ENCODE results near the gene STXBP3. TPM values are rescaled to one million over a fixed set of nuclear protein-coding genes. Genes with fewer than 3 reads are reported as not detected.

Gene STXBP3
- total and polyA plus RNA-seq, 9 donors, result 26.5 to 53.5 (median 40.5) TPM

DNA sequence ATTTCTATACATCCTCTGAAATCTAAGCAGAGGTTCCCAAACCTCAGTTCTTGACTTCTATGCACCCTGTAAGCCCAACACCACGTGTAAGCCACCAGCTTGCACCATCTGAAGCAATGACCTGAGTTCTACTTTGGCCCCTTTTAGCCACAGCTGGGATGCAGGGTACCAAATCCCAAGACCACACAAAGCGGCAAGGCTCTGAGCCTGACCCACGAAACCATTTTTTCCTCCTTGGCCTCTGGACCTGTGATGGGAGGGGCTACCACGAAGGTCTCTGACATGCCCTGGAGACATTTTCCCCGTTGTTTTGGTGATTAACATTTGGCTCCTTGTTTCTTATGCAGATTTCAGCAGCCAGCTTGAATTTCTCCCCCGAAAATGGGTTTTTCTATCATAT is 38.8 kb downstream of the STXBP3 start:
- WGBS, 3 donors, result 96 to 99% (median 97%) methylated on average over 6 of the region's 6 CpGs
- intact Hi-C loops (cut with DNase I), result no loop called here
- no peaks in the 10 kb centered on the region for H3K4me1 ChIP-seq (ENCODE audit: insufficient read depth)
- DNase-seq, result no peak
- H3K9me3 ChIP-seq, result peaks cover 0 to 9% of the 10 kb centered on the region in 2 donors
- H3K27ac ChIP-seq, result no peak overlapping the region
- H3K36me3 ChIP-seq, result no peaks in the 10 kb centered on the region
- no peaks in the 10 kb centered on the region for H3K27me3 ChIP-seq
- H3K4me3 ChIP-seq, result no peak overlapping the region
- no peak for TF ChIP-seq EP300 (IDR thresholded peaks at IDR 0.05)
- TF ChIP-seq, protein P1, sequence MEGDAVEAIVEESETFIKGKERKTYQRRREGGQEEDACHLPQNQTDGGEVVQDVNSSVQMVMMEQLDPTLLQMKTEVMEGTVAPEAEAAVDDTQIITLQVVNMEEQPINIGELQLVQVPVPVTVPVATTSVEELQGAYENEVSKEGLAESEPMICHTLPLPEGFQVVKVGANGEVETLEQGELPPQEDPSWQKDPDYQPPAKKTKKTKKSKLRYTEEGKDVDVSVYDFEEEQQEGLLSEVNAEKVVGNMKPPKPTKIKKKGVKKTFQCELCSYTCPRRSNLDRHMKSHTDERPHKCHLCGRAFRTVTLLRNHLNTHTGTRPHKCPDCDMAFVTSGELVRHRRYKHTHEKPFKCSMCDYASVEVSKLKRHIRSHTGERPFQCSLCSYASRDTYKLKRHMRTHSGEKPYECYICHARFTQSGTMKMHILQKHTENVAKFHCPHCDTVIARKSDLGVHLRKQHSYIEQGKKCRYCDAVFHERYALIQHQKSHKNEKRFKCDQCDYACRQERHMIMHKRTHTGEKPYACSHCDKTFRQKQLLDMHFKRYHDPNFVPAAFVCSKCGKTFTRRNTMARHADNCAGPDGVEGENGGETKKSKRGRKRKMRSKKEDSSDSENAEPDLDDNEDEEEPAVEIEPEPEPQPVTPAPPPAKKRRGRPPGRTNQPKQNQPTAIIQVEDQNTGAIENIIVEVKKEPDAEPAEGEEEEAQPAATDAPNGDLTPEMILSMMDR (IDR thresholded peaks at IDR 0.05), result no peak
- no peak for TF ChIP-seq POLR2A (IDR thresholded peaks at IDR 0.05)

GRCh38 chr1:108785880-108786279 is 39.4 kb downstream of the STXBP3 start:
- Histone ChIP-seq H3K9me3 (peaks cover 0 to 9% of the 10 kb centered on the region in 2 donors), H3K36me3 (no peaks in the 10 kb centered on the region), H3K27me3 (no peaks in the 10 kb centered on the region), H3K4me1 (ENCODE audit: insufficient read depth) (no peaks in the 10 kb centered on the region), H3K27ac (no peak overlapping the region), H3K4me3 (no peak overlapping the region)
- no peak for DNase-seq
- intact Hi-C loops (cut with DNase I), result no loop called here
- TF ChIP-seq, protein P1 (IDR thresholded peaks at IDR 0.05), result no peak
- TF ChIP-seq EP300 (IDR thresholded peaks at IDR 0.05) (no peak), POLR2A (IDR thresholded peaks at IDR 0.05) (no peak)
- WGBS, 3 donors, result 94 to 98% (median 98%) methylated on average over 2 of the region's 2 CpGs

DNA sequence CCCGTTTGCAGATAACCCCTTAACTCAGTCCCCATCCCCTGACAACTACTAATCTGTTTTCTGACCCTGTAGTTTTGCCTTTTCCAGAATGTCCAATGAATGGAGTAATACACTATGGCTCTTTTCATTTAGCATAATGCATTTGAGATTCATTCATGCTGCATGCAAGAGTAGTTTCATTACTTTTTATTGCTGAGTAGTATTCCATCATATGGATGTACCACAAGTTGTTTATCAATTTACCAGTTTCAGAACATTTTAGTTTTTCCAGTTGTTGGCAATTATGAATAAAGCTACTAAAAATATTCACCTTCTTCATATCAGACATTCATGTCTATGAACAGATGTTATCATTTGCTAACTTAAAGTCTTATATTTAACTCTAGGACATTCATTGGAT is 45.3 kb downstream of the STXBP3 start:
- TF ChIP-seq POLR2A (IDR thresholded peaks at IDR 0.05), result no peak
- TF ChIP-seq, protein P1 (IDR thresholded peaks at IDR 0.05), result no peak
- no peak for TF ChIP-seq EP300 (IDR thresholded peaks at IDR 0.05)
- intact Hi-C loops (cut with DNase I), result loop anchor here in 1 of 4 donors (2.0 kb wide), 1 partner anchor 53 kb away; no protein-coding TSS in a partner anchor
- DNase-seq, result no peak
- Histone ChIP-seq H3K9me3 (no peaks in the 10 kb centered on the region), H3K27me3 (no peaks in the 10 kb centered on the region), H3K4me1 (ENCODE audit: insufficient read depth) (no peaks in the 10 kb centered on the region), H3K36me3 (no peaks in the 10 kb centered on the region), H3K4me3 (no peak overlapping the region), H3K27ac (no peak overlapping the region)
- 97 to 98% (median 98%) methylated on average over 1 of the region's 1 CpG for WGBS, 3 donors

DNA sequence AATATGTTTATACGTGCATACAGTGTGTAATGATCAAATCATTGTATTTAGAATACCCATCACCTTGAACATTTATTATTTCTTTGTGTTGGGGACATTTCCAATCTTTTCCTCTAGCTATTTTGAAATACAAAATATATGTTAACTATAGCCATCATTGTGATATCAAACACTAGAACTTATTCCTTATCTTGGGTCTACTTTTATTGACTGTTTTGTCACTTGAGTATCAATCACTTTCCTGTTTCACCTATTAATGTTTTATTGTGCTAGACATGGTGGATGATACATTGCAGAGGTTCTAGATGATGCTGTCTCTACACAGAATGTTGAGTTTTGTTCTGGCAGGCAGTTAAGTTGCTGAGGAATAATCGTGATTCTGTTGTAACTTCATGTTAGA is 45.9 kb downstream of the STXBP3 start:
- intact Hi-C loops (cut with DNase I), result no loop called here
- no peak for TF ChIP-seq EP300 (IDR thresholded peaks at IDR 0.05)
- TF ChIP-seq, protein P1 (IDR thresholded peaks at IDR 0.05), result no peak
- no peak for TF ChIP-seq POLR2A (IDR thresholded peaks at IDR 0.05)
- H3K27ac ChIP-seq, result no peak overlapping the region
- DNase-seq, result no peak
- no peaks in the 10 kb centered on the region for H3K4me1 ChIP-seq (ENCODE audit: insufficient read depth)
- H3K36me3 ChIP-seq, result no peaks in the 10 kb centered on the region
- H3K4me3 ChIP-seq, result no peak overlapping the region
- H3K9me3 ChIP-seq, result no peaks in the 10 kb centered on the region
- 95 to 100% (median 97%) methylated on average over 2 of the region's 2 CpGs for WGBS, 3 donors
- H3K27me3 ChIP-seq, result no peaks in the 10 kb centered on the region
